HEK293 (cell line): ENCODE measurements around the gene PNISR.

Experiments
- CTCF ChIA-PET: fragments of 350-600 bp; formaldehyde crosslinking; extraction: SDS; loops from one replicate; lab custom pipeline; 2021; ENCODE audit warnings: antibody characterized with exemption; lab: Yijun Ruan, JAX
- POLR2A ChIA-PET: fragments of 300-600 bp; formaldehyde crosslinking; extraction: SDS; loops from one replicate; lab custom pipeline; 2020; ENCODE audit warnings: antibody characterized with exemption, inconsistent platforms; lab: Yijun Ruan, JAX
- H3K27ac ChIP-seq: fragments of 200-500 bp; sonication (Bioruptor generic); 2 replicates; pipeline ENCODE4 v1.5.1; 2014; ENCODE audit warnings: low read depth, low read length, control low read depth, inconsistent platforms; ENCODE audit errors: extremely low read depth
- H3K36me3 ChIP-seq, 2 experiments: fragments of 200-500 bp in 1 of 2; sonication (Bioruptor generic) in 1 of 2; 1 replicate in 1 of 2; 2 replicates in 1 of 2; pipeline ENCODE4 v1.5.1; 2014 to 2017; ENCODE audit warnings: inconsistent platforms in 2 of 2, low read length in 2 of 2; ENCODE audit not compliant: control insufficient read depth in 2 of 2, insufficient read depth in 1 of 2
- H3K4me1 ChIP-seq: fragments of 200-500 bp; sonication (Bioruptor generic); 2 replicates; pipeline ENCODE4 v1.5.1; 2014; ENCODE audit warnings: mild to moderate bottlenecking, low read length, inconsistent platforms; ENCODE audit not compliant: control insufficient read depth, insufficient read depth
- H3K4me3 ChIP-seq: 2 replicates; pipeline ENCODE4 v1.5.1; 2011; ENCODE audit warnings: low read depth, mild to moderate bottlenecking, control low read depth, low read length, moderate library complexity
- H3K9me3 ChIP-seq: fragments of 200-500 bp; sonication (Bioruptor generic); 2 replicates; pipeline ENCODE4 v1.5.1; 2014; ENCODE audit warnings: low read depth, low read length, inconsistent platforms; ENCODE audit not compliant: control insufficient read depth, insufficient read depth
- ATF2 ChIP-seq: fragments of 450-650 bp; formaldehyde crosslinking; IDR thresholded peaks from 2 replicates; pipeline ENCODE4 v1.5.1; 2016; ENCODE audit warnings: missing biosample characterization, missing genetic modification characterization, low read depth
- ELK4 ChIP-seq: IDR thresholded peaks from 2 replicates; pipeline ENCODE4 v1.6.1; 2011; ENCODE audit warnings: mild to moderate bottlenecking, low read depth, low read length, borderline replicate concordance
- FEZF1 ChIP-seq: fragments of 450-650 bp; formaldehyde crosslinking; IDR thresholded peaks from 2 replicates; pipeline ENCODE4 v1.5.1; 2016; ENCODE audit warnings: missing biosample characterization, missing genetic modification characterization
- GLIS1 ChIP-seq: fragments of 450-650 bp; formaldehyde crosslinking; IDR thresholded peaks from 2 replicates; pipeline ENCODE4 v1.5.1; 2016; ENCODE audit warnings: missing biosample characterization, missing genetic modification characterization
- HOXD13 ChIP-seq: sonication (generic); formaldehyde crosslinking; IDR thresholded peaks from 2 replicates; pipeline ENCODE4 v1.8.0; 2022; ENCODE audit warnings: missing genetic modification reagents, borderline replicate concordance
- YY2 ChIP-seq: fragments of 450-650 bp; formaldehyde crosslinking; IDR thresholded peaks from 2 replicates; pipeline ENCODE4 v1.5.1; 2016; ENCODE audit warnings: missing biosample characterization, missing genetic modification characterization
- ZBTB44 ChIP-seq: fragments of 450-650 bp; IDR thresholded peaks from 2 replicates; pipeline ENCODE4 v1.5.1; 2018; ENCODE audit warnings: missing biosample characterization, mild to moderate bottlenecking, missing genetic modification characterization
- ZFP3 ChIP-seq: fragments of 450-650 bp; formaldehyde crosslinking; IDR thresholded peaks from 2 replicates; pipeline ENCODE4 v1.5.1; 2016; ENCODE audit warnings: low read depth, missing biosample characterization, missing genetic modification characterization
- ZNF133 ChIP-seq: fragments of 450-650 bp; formaldehyde crosslinking; IDR thresholded peaks from 2 replicates; pipeline ENCODE4 v1.5.1; 2016; ENCODE audit warnings: missing biosample characterization, missing genetic modification characterization
- ZNF26 ChIP-seq: fragments of 450-650 bp; formaldehyde crosslinking; IDR thresholded peaks from 2 replicates; pipeline ENCODE4 v1.5.1; 2016; ENCODE audit warnings: missing biosample characterization, missing genetic modification characterization
- ZNF274 ChIP-seq, 2 experiments: fragments of 200-500 bp in 1 of 2; fragments of 450-650 bp in 1 of 2; sonication (Bioruptor generic) in 1 of 2; formaldehyde crosslinking in 1 of 2; IDR thresholded peaks; 2 replicates each; pipeline versions ENCODE4 v1.5.1 to v1.6.1; 2014 to 2016; ENCODE audit warnings: borderline replicate concordance in 1 of 2, inconsistent platforms in 1 of 2, low read length in 1 of 2, missing biosample characterization in 1 of 2, missing genetic modification characterization in 1 of 2
- ZNF302 ChIP-seq: fragments of 450-650 bp; formaldehyde crosslinking; IDR thresholded peaks from 2 replicates; pipeline ENCODE4 v1.5.1; 2016; ENCODE audit warnings: missing biosample characterization, missing genetic modification characterization, low read depth
- ZNF366 ChIP-seq: fragments of 450-650 bp; formaldehyde crosslinking; conservative IDR thresholded peaks from 2 replicates; pipeline ENCODE4 v1.5.1; 2016; ENCODE audit warnings: missing biosample characterization, missing genetic modification characterization
- ZNF404 ChIP-seq: fragments of 450-650 bp; formaldehyde crosslinking; IDR thresholded peaks from 2 replicates; pipeline ENCODE4 v1.5.1; 2017; ENCODE audit warnings: missing biosample characterization, missing genetic modification characterization
- ZNF416 ChIP-seq: fragments of 450-650 bp; formaldehyde crosslinking; IDR thresholded peaks from 2 replicates; pipeline ENCODE4 v1.5.1; 2016; ENCODE audit warnings: missing biosample characterization, missing genetic modification characterization
- ZNF473 ChIP-seq: fragments of 450-650 bp; formaldehyde crosslinking; IDR thresholded peaks from 2 replicates; pipeline ENCODE4 v1.5.1; 2017; ENCODE audit warnings: missing biosample characterization, missing genetic modification characterization
- ZNF560 ChIP-seq: fragments of 450-650 bp; formaldehyde crosslinking; IDR thresholded peaks from 2 replicates; pipeline ENCODE4 v1.5.1; 2017; ENCODE audit warnings: missing biosample characterization, missing genetic modification characterization, borderline replicate concordance
- ZNF701 ChIP-seq: fragments of 450-650 bp; formaldehyde crosslinking; IDR thresholded peaks from 2 replicates; pipeline ENCODE4 v1.5.1; 2016; ENCODE audit warnings: missing biosample characterization, missing genetic modification characterization
- ZNF747 ChIP-seq: fragments of 450-650 bp; formaldehyde crosslinking; IDR thresholded peaks from 2 replicates; pipeline ENCODE4 v1.5.1; 2016; ENCODE audit warnings: missing biosample characterization, missing genetic modification characterization
- ZNF830 ChIP-seq: fragments of 450-650 bp; IDR thresholded peaks from 2 replicates; pipeline ENCODE4 v1.5.0; 2018; ENCODE audit warnings: missing biosample characterization, missing genetic modification characterization, low read depth, mild to moderate bottlenecking, moderate library complexity

Gene PNISR

GRCh38 chr6:99446076-99446475 lies 21.0 kb upstream of the PNISR start (continued):
- TF ChIP-seq ZNF274 (IDR thresholded peaks at IDR 0.05; ENCODE audit: low read length) (no peak), ZNF274 (tag by site-specific recombination; IDR thresholded peaks at IDR 0.05; ENCODE audit: borderline replicate concordance) (no peak), ZNF404 (no peak)

- TF ChIP-seq ZNF473 (tag by site-specific recombination): no peak
- TF ChIP-seq HOXD13 (CRISPR knock-in tag): no peak
- TF ChIP-seq ZNF830: no peak
- TF ChIP-seq ZNF302 (tag by site-specific recombination): no peak
- no peak for TF ChIP-seq ZNF416 (tag by site-specific recombination)
- no peak for TF ChIP-seq ZNF701 (tag by site-specific recombination)
- no peak for TF ChIP-seq ZNF133
- no peak for TF ChIP-seq GLIS1 (tag by site-specific recombination)
- no peak for TF ChIP-seq ELK4
- no peak for TF ChIP-seq FEZF1 (tag by site-specific recombination)
- TF ChIP-seq ZBTB44 (tag by site-specific recombination): no peak
- TF ChIP-seq ZNF26 (tag by site-specific recombination): no peak
- TF ChIP-seq ZNF366: no peak
- TF ChIP-seq ATF2 (tag by site-specific recombination): no peak
- no peak for TF ChIP-seq ZNF560 (tag by site-specific recombination)
- no peak for TF ChIP-seq YY2 (tag by site-specific recombination)
- TF ChIP-seq ZFP3 (tag by site-specific recombination): no peak
- TF ChIP-seq ZNF747 (tag by site-specific recombination): no peak
- POLR2A ChIA-PET: interaction anchor here (1.4 kb wide), 1 partner anchor 9 kb away, joined by 5 read pairs; the partner anchor contains the start of gene PNISR
- Histone ChIP-seq H3K27ac (no peak overlapping the region), H3K9me3 (no peaks in the 10 kb centered on the region), H3K4me3 (no peak overlapping the region), H3K36me3 (peaks cover 0 to 21% of the 10 kb centered on the region in 2 experiments; a peak in 2 of 3 replicates), H3K4me1 (no peaks in the 10 kb centered on the region)
- CTCF ChIA-PET: interaction anchor here (0.6 to 2.7 kb wide), 14 partner anchors 9 to 789 kb away, joined by 3 to 19 read pairs (median 4); partner anchors contain the start of gene PNISR
Observed at GRCh38 chr6:99434702-99435530, 9.8 kb upstream of the PNISR start.
